Bronchial epithelial cell (primary cell): ENCODE data around the gene SLC39A11. TPM values are rescaled to one million over a fixed set of nuclear protein-coding genes. Genes with fewer than 3 reads are reported as not detected.
A peak's percentile ranks its signal among the peaks of the same experiment; 100 is the strongest.
"Not testable (repeated sequence)": the region's sequence is repeated elsewhere in the genome, so short reads cannot be mapped to it uniquely, and the experiment has no call there.

Experiments
- DNase-seq: peaks from one replicate; pipeline ENCODE4 v3.0.0-alpha.2; 2010; ENCODE audit warnings: low read depth
- FAIRE-seq: peaks from 2 replicates; lab custom pipeline; 2011; peaks lifted over from hg19 to GRCh38; lab: Jason Lieb, UNC
- H3K27me3 ChIP-seq: 2 replicates; pipeline ENCODE4 v1.5.1; 2011; ENCODE audit warnings: low read length; ENCODE audit not compliant: control insufficient read depth, insufficient read depth
- H3K36me3 ChIP-seq: 2 replicates; pipeline ENCODE4 v1.5.1; 2011; ENCODE audit warnings: low read length; ENCODE audit not compliant: control insufficient read depth, insufficient read depth
- H3K4me3 ChIP-seq: 2 replicates; pipeline ENCODE4 v1.5.1; 2011; ENCODE audit warnings: mild to moderate bottlenecking, low read depth, low read length, control low read depth
- total RNA-seq: library from RNA; depleted of rRNA; stranded (reverse); fragments of >200 nt; gene quantifications from 2 replicates; pipeline ENCODE4 v1.2.1, GENCODE V29; 2014
- TF ChIP-seq, protein P1 (sequence below): IDR thresholded peaks from 2 replicates; pipeline ENCODE4 v1.5.1; 2011; ENCODE audit warnings: mild to moderate bottlenecking, moderate library complexity, low read length, control low read depth, inconsistent platforms; ENCODE audit not compliant: insufficient read depth, severe bottlenecking

Gene SLC39A11
- total RNA-seq, 1 donor from 2014 or later: 23.4 TPM

DNA sequence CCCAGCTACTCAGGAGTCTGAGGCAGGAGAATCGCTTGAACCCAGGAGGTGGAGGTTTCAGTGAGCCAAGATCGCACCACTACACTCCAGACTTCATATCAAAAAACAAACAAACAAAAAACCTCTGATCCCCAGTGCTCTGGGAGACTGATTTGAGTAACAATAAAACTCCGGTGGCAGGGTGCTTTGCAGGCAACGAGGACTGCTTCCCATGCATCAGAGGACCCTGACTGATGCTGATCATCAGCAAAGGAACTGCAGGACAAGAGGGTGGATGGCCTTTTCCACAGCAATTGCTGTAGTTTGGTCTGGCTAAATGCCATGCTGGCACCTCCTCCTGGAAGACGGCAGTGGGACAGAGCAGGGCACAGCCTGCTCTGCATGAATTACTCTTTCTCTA lies 6.4 kb upstream of the SLC39A11 start:
- Histone ChIP-seq H3K4me3 (no peak overlapping the region), H3K36me3 (no peaks in the 10 kb centered on the region), H3K27me3 (peaks cover 2% of the 10 kb centered on the region)
- no peak for DNase-seq
- no peak for FAIRE-seq
- TF ChIP-seq, protein P1, sequence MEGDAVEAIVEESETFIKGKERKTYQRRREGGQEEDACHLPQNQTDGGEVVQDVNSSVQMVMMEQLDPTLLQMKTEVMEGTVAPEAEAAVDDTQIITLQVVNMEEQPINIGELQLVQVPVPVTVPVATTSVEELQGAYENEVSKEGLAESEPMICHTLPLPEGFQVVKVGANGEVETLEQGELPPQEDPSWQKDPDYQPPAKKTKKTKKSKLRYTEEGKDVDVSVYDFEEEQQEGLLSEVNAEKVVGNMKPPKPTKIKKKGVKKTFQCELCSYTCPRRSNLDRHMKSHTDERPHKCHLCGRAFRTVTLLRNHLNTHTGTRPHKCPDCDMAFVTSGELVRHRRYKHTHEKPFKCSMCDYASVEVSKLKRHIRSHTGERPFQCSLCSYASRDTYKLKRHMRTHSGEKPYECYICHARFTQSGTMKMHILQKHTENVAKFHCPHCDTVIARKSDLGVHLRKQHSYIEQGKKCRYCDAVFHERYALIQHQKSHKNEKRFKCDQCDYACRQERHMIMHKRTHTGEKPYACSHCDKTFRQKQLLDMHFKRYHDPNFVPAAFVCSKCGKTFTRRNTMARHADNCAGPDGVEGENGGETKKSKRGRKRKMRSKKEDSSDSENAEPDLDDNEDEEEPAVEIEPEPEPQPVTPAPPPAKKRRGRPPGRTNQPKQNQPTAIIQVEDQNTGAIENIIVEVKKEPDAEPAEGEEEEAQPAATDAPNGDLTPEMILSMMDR: no peak

DNA sequence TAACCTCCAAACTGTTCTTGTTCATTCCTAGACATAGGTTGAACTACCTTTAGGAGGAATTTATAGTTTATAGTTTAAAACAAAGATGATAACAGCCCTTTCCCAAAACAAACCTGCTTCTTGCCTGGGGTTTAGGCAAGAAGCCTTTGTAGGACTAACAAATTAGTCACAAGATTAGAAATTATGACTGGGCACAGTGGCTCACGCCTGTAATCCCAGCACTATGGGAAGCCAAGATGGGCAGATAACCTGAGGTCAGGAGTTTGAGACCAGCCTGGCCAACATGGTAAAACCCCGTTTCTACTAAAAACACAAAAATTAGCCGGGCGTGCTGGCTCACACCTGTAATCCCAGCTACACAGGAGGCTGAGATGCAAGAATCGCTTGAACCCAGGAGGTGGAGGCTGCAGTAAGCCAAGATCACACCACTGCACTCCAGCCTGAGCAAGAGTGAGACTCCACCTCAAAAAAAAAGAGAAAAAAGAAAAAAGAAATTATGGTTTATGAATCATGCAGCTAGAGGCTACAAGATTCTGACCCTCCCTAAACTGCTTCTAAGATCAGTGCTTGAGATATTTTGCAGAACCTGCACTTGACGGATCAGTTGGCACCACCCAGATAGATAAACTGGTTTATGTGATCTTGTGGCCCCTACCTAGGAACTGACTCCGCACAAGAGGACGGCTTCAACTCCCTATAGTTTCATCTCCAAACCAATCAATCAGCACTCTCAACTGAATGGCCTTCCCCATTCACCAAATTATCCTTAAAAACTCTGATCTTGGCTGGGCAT lies 5.7 kb upstream of the SLC39A11 start:
- DNase-seq, H3K27me3 ChIP-seq, H3K4me3 ChIP-seq, FAIRE-seq, H3K36me3 ChIP-seq: not testable (repeated sequence)

DNA sequence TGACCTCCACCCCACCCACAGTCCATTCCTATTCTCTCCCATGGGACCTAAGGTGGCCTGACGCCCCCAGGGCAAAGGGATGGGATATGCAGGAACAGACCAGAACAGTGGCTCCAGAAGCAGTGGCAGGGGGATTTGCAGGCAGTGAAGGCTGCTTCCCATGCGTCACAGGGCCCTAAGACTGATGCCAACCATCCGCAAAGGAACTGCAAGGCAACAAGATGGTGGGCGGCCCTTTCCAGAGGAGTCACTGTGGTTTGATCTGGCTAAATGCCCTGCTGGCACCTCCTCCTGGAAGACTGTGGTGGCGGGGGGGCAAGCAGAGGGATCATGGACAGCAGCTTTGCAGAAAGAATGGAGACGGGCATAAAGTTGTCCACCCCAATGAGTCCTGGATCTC lies 4.4 kb upstream of the SLC39A11 start:
- Histone ChIP-seq H3K36me3 (no peaks in the 10 kb centered on the region), H3K4me3 (no peak overlapping the region), H3K27me3 (peaks cover 2% of the 10 kb centered on the region)
- TF ChIP-seq, protein P1: no peak
- DNase-seq (no peak), FAIRE-seq (no peak)

DNA sequence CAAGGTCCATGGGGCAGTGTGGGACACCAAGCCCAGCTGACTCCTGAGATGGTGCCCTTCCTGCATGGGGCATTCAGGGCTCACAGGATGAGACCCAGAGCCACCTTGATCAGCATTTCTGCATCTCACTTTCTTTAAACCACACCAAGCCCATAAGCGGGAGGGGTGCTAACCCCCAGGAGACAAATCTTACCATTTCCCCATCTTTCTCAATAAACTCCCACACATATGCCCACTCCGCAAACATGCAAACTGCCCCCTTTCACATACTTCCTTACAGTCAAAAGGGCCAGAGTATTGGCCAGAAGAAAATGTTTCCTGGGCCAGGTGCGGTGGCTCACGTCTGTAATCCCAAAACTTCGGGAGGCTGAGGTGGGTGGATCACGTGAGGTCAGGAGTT lies 3.7 kb upstream of the SLC39A11 start:
- TF ChIP-seq, protein P1: no peak
- FAIRE-seq (no peak), DNase-seq (no peak)
- H3K4me3 ChIP-seq: no peak overlapping the region
- H3K27me3 ChIP-seq: peaks cover 2% of the 10 kb centered on the region
- no peaks in the 10 kb centered on the region for H3K36me3 ChIP-seq

DNA sequence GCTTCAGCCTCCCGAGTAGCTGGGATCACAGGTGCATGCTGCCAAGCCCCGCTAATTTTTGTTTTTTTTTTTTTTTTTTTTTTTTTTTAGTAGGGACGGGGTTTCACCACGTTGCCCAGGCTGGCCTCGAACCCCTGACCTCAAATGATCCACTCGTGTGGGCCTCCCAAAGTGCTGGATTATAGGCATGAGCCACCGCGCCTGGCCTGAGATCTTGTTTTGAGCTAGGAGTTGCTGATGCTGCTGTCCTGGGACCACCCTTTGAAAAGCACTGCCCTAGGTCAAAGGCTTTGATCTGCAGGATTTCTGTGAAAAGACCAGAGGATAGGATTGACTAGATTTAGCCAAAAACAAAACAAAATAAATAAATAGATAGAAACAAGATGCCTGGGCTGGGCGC lies 798 bp upstream of the SLC39A11 start:
- FAIRE-seq (no peak), DNase-seq (no peak)
- Histone ChIP-seq H3K27me3 (peaks cover 2% of the 10 kb centered on the region), H3K4me3 (no peak overlapping the region), H3K36me3 (peaks cover 1% of the 10 kb centered on the region)
- TF ChIP-seq, protein P1: no peak

DNA sequence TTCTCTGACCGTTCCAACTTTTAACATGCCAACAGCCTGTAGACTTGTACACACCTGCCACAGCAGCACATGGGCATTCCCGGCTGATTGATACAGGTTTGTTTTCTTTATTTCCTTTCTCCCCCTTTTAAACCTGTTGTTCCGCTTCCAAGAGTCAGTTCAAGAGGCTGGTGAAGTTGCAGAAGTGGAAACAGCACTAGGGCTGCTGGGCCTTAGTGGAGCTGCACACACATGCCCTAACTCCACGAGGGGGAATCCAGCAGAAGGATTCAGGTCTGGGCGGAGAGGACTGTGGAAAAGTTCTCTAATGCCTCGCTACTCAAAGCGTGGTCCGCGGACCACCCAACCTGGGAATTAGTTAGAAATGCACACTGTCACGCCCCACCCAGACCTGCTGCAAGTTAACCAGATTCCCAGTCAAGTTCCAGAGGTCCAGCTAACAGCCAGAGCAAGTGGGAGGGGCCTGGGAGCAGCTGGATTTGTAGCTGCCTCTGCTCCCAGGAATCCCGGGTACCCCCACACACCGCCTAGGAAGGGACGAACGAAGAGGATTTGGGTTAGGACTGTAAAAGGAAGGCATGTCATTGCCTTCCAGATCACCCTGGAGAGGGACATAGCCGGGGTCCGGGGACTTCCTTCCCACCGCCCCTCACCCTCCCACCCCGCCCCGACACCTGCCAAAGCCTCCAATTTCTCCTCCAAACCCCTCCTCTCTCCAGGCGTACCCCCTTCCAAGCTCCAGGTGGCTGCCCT lies 542 bp downstream of the SLC39A11 start:
- Histone ChIP-seq H3K4me3 (peak overlapping the region; percentile 76), H3K36me3 (peaks cover 1% of the 10 kb centered on the region), H3K27me3 (peaks cover 2% of the 10 kb centered on the region)
- DNase-seq: peak; percentile 84
- peak; percentile 47 for FAIRE-seq
- TF ChIP-seq, protein P1: no peak
